ENCODE results near the gene LEP.

DNA sequence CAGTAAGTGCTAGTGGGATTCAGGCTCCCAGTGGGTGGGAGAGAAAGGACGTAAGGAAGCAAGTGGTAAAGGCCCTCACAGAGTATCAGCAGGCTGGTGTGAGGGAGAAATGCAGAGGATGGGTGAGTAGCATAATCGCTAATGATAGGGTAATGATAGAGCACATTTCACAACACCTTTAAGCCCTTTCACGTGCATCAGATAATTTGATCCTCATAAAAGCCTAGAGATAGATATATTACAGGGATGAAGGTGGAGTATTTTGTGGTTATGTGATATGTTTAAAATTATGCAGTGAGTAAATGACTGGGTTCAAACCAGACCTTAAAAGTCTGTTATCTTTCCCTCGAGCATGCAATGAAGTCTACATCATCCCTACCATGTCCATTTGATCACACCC, 10.3 kb downstream of the LEP start:
- TF ChIP-seq EZH2 (IDR thresholded peaks at IDR 0.05; ENCODE audit: insufficient read depth, poor library complexity, severe bottlenecking) = no peak
- no peak for TF ChIP-seq EZH2phosphoT487 (IDR thresholded peaks at IDR 0.05; ENCODE audit: insufficient read depth, low read depth)
